A673 (cell line): ENCODE results near the gene NEU3. TPM values are rescaled to one million over a fixed set of nuclear protein-coding genes. Genes with fewer than 3 reads are reported as not detected.

Source experiments
- BruUV-seq: library from RNA; stranded (reverse); fragments of 400-500 nt; replicated peaks from 2 replicates; lab custom pipeline; 2021; lab: Mats Ljungman, UMichigan
- CTCF ChIA-PET: fragments of 300-600 bp; sonication (Branson Sonifier 250); formaldehyde crosslinking; loops from one replicate; lab custom pipeline; 2022; ENCODE audit warnings: antibody characterized with exemption; lab: Charles Lee
- POLR2A ChIA-PET: fragments of 300-600 bp; sonication (Branson Sonifier 250); formaldehyde crosslinking; loops from one replicate; lab custom pipeline; 2022; ENCODE audit warnings: antibody characterized with exemption; ENCODE audit not compliant: low non-redundant PET; lab: Charles Lee
- DNase-seq: peaks from one replicate; pipeline ENCODE4 v3.0.0-alpha.2; 2015; ENCODE audit warnings: low spot score
- H3K27ac ChIP-seq: fragments of 200-600 bp; sonication (generic); 2 replicates; pipeline ENCODE4 v1.5.1; 2016; ENCODE audit warnings: mixed run types, low read depth, mild to moderate bottlenecking, mixed read lengths, antibody characterized with exemption, low read length; ENCODE audit not compliant: poor library complexity, severe bottlenecking
- H3K27me3 ChIP-seq: fragments of 200-600 bp; sonication (generic); replicated peaks from 2 replicates; pipeline ENCODE4 v1.6.1; 2017; ENCODE audit warnings: mixed run types, low read depth, mild to moderate bottlenecking, mixed read lengths, antibody characterized with exemption, low read length; ENCODE audit not compliant: insufficient read depth, poor library complexity
- H3K36me3 ChIP-seq: fragments of 200-600 bp; sonication (generic); 2 replicates; pipeline ENCODE4 v1.6.1; 2016; ENCODE audit warnings: mixed run types, mild to moderate bottlenecking, mixed read lengths, antibody characterized with exemption, low read length; ENCODE audit not compliant: insufficient read depth, poor library complexity, severe bottlenecking
- H3K4me1 ChIP-seq: fragments of 200-600 bp; sonication (generic); 2 replicates; pipeline ENCODE4 v1.6.1; 2017; ENCODE audit warnings: mixed run types, mild to moderate bottlenecking, mixed read lengths, antibody characterized with exemption, low read length; ENCODE audit not compliant: insufficient read depth, poor library complexity, severe bottlenecking
- H3K4me3 ChIP-seq: fragments of 200-600 bp; sonication (generic); 2 replicates; pipeline ENCODE4 v1.5.1; 2016; ENCODE audit warnings: low read depth, mixed run types, mild to moderate bottlenecking, mixed read lengths, low read length; ENCODE audit not compliant: poor library complexity, severe bottlenecking
- H3K9me3 ChIP-seq: fragments of 200-600 bp; sonication (generic); 2 replicates; pipeline ENCODE4 v1.6.1; 2016; ENCODE audit warnings: mixed run types, low read depth, mild to moderate bottlenecking, mixed read lengths, antibody characterized with exemption, low read length; ENCODE audit not compliant: poor library complexity, severe bottlenecking
- CTCF ChIP-seq: fragments of 300-800, 200-600 bp; sonication (generic); conservative IDR thresholded peaks from 2 replicates; pipeline ENCODE4 v1.5.1; 2017; ENCODE audit warnings: low read depth, mild to moderate bottlenecking, antibody characterized with exemption, low read length, moderate library complexity, mixed read lengths
- EZH2 ChIP-seq: fragments of 200-600 bp; sonication (generic); IDR thresholded peaks from 2 replicates; pipeline ENCODE4 v1.6.1; 2017; ENCODE audit warnings: borderline replicate concordance, low read depth, mild to moderate bottlenecking, mixed read lengths, antibody characterized with exemption, low read length; ENCODE audit not compliant: poor library complexity, severe bottlenecking
- intact Hi-C: fragments of 100-400 bp; cut with micrococcal nuclease; formaldehyde crosslinking; loops from one replicate; pipeline ENCODE4 v1.10.0; 2022; ENCODE audit not compliant: unreplicated experiment
- total RNA-seq: library from RNA; stranded (reverse); gene quantifications from 2 replicates; pipeline ENCODE4 v1.2.3, GENCODE V29; 2021

NEU3 gene
- total RNA-seq, 1 experiment from 2014 or later: 11.5 TPM

GRCh38 chr11:75022296-75022695, 33.6 kb downstream of the NEU3 start:
- Histone ChIP-seq H3K4me3 (no peak overlapping the region), H3K4me1 (no peaks in the 10 kb centered on the region), H3K27me3 (no peaks in the 10 kb centered on the region), H3K36me3 (no peaks in the 10 kb centered on the region), H3K27ac (no peak overlapping the region), H3K9me3 (no peaks in the 10 kb centered on the region)
- ChIA-PET POLR2A (interaction anchor here (0.6 kb wide), 1 partner anchor 233 kb away, joined by 3 read pairs; no protein-coding TSS in a partner anchor), CTCF (interaction anchor here (0.6 to 2.7 kb wide), 11 partner anchors 9 to 228 kb away, joined by 3 to 41 read pairs (median 4); partner anchors contain the start of gene TPBGL)
- no TSS peak for BruUV-seq
- TF ChIP-seq CTCF: no peak
- no peak for TF ChIP-seq EZH2
- intact Hi-C loops: loop anchor here (5.0 kb wide), 1 partner anchor 120 kb away; no protein-coding TSS in a partner anchor
- no peak for DNase-seq

GRCh38 chr11:75022759-75023396, 34.1 kb downstream of the NEU3 start:
- DNase-seq: peak; percentile 91
- Histone ChIP-seq H3K9me3 (no peaks in the 10 kb centered on the region), H3K4me1 (no peaks in the 10 kb centered on the region), H3K27me3 (no peaks in the 10 kb centered on the region), H3K27ac (no peak overlapping the region), H3K36me3 (no peaks in the 10 kb centered on the region), H3K4me3 (no peak overlapping the region)
- BruUV-seq: no TSS peak
- CTCF ChIA-PET: interaction anchor here (0.6 to 2.7 kb wide), 11 partner anchors 10 to 228 kb away, joined by 3 to 41 read pairs (median 4); partner anchors contain the start of gene TPBGL
- TF ChIP-seq CTCF (peak; percentile 98), EZH2 (no peak)
- intact Hi-C loops: loop anchor here (1.0 to 5.0 kb wide), 3 partner anchors 119 to 225 kb away; no protein-coding TSS in a partner anchor
- POLR2A ChIA-PET: interaction anchor here (0.6 kb wide), 2 partner anchors 55 to 233 kb away, joined by 3 read pairs; no protein-coding TSS in a partner anchor

GRCh38 chr11:75023446-75024067, 34.8 kb downstream of the NEU3 start:
- Histone ChIP-seq H3K9me3 (no peaks in the 10 kb centered on the region), H3K4me3 (no peak overlapping the region), H3K4me1 (no peaks in the 10 kb centered on the region), H3K27me3 (no peaks in the 10 kb centered on the region), H3K27ac (no peak overlapping the region), H3K36me3 (no peaks in the 10 kb centered on the region)
- TF ChIP-seq CTCF: no peak
- TF ChIP-seq EZH2: no peak
- DNase-seq: no peak
- ChIA-PET POLR2A (interaction anchor here (0.6 kb wide), 1 partner anchor 54 kb away, joined by 3 read pairs; no protein-coding TSS in a partner anchor), CTCF (interaction anchor here (0.9 to 2.7 kb wide), 8 partner anchors 10 to 229 kb away, joined by 3 to 41 read pairs (median 4); partner anchors contain the start of gene TPBGL)
- no TSS peak for BruUV-seq
- intact Hi-C loops: loop anchor here (1.0 to 5.0 kb wide), 3 partner anchors 119 to 225 kb away; no protein-coding TSS in a partner anchor
